Stimulated activated CD8-positive, alpha-beta memory T cell treated with anti-CD3 and anti-CD28 coated beads, Interleukin-2, amount 100 ng/mL, for 1 hour (primary cell): Measurements from ENCODE around the gene FAM131C.
"Not testable (repeated sequence)": the region's sequence is repeated elsewhere in the genome, so short reads cannot be mapped to it uniquely, and the experiment has no call there.

Experiments used
- DNase-seq, 2 donors: peaks; one replicate each; pipeline ENCODE4 v3.0.0-alpha.2; 2020; ENCODE audit warnings: low read depth in 2 of 2

FAM131C gene, protein sequence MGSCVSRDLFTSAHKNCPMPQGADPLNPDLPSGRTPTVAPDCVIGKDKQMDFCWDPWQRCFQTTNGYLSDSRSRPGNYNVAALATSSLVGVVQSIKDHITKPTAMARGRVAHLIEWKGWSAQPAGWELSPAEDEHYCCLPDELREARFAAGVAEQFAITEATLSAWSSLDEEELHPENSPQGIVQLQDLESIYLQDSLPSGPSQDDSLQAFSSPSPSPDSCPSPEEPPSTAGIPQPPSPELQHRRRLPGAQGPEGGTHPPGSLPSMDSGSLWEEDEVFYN

DNA sequence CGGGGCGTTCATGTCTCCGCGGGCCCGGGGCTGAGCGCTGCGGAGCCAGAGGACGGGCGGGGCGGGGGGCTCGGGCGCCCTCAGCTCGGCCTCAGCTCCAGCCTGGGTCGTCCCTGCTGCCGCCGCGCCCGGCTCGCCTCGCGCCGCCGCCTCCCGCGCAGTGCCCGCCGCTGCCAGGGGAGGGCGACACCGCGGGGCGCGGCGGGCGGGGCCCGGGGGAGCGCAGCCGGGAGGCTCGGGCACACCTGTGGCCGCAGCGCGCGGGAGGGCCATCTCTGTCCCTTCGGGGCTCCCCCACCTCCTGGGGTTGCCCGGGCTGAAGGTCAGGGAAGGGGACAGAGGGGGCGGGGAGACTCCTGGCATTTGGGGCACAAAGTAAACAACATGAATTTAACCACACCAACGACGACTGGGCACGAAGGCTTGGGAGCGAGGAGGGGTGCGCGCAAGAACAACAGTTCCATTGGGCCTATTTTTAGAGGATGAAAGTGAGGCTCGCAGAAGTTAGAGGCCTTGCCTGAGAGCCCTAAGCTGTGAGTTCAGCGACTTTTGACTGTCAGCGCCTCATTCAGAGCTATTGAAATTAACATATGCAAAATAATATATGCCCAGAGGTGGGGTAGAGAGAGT, at the start of gene FAM131C:
TSS of gene FAM131C (minus strand) at position 162 of the 630 bp plus-strand sequence. CDS start 209 bp downstream, outside the sequence.
- no peak for DNase-seq

DNA sequence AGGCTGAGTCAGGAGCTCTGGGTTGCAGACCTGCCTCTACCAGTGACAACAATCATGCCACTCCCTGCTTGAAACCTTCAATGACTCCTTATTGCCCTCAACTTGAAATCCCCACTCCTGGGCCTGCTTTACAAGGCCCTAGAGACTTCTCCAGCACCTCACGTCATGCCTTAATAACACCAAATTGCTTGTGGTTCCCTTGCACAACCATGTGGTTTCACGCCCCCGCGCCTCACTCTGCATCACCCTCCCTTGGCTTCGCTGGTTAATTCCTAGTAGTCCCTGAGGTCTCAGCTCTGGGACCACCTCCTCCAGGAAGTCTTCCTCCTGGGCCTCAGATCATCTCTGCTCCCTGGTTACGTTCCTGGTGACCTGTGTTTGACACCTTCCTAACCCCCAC, 49.5 kb upstream of the FAM131C start:
- peak; percentile 12 to 35 for DNase-seq

DNA sequence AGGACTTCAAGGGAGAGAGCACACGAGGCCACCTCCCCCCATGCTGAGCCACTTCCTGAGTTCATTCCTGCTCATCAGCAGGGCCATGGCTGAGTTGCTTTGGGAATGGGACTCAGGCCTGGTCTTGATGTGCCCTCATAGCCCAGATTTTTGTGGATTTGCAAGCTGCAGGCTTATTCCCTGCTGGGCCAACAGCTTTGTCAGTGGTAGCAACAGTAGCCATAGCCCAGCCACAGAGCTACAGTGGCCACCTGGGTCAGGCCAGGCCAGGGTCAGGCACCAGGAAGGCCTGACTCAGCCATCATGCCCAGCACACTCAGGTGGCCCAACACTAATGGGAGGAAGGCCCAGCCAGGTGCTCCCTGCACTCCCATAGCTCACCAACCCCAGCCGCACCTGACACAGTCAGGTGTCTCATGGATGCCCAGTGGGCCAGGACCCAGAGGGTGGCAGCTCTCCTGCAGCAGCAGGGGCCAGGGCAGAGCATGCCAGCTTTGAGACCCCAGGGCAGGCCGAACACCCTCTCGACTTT, 49.0 kb upstream of the FAM131C start:
- DNase-seq: no peak

DNA sequence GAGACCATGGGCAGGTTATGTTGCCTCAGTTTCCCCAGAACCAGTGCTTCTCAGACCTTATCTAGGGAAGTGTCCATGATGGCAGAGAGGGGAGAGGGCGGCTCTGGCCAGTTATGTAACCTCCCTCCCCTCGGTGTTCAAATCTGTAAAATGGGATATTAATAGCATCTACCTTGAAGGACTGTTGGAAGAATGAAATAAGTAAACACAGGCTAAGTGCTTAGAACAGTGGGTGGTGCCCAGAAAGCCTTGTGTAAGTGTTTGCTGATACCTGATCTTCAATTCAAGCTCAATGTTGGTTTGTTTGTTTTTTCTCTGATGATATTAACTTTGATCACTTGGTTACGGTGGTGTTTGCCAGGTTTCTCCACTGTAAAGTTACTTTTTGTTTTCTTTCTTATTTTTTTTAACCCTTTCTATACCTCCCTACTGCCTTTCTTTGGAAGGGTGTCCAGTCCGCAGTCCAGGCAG, 47.5 kb upstream of the FAM131C start:
- no peak for DNase-seq

DNA sequence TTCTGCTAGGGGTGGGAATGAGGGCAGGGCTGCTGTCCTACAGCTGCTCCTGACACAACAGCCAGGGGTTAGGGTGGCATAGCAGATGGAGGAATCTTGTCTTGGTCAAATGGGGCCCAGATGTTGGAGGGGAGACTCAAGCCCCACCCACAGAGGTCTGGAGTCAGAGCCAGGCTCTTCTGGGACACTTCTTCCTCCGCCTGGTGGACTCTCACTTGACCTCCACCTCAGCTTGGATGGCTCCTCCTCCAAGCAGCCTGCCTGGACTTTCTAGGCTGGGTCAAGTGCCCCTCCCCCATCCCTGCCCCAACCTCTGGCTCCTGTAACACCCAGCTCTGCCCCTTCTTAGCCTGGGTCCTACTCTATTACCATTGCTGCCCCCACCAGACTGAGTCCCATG, 47.0 kb upstream of the FAM131C start:
- DNase-seq: no peak

DNA sequence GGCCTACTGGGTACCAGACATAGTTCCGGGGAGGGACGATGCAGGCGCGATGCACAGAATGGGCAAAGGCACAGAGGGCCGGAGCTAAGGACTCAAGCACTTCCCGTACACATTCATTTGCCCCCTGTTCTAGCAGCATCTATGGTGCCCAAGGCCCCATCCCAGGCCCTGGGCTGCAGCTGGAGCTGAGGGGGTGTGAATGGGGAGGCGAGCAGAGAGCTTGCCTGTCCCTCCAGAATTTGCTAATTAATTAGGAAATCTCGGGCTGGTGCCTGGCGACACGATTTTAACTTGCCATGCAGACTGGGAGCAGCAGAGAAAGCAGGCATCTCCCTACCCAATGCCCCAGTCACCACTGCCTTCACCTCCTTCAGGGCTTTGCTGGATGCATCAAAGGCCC, 46.5 kb upstream of the FAM131C start:
- no peak for DNase-seq

DNA sequence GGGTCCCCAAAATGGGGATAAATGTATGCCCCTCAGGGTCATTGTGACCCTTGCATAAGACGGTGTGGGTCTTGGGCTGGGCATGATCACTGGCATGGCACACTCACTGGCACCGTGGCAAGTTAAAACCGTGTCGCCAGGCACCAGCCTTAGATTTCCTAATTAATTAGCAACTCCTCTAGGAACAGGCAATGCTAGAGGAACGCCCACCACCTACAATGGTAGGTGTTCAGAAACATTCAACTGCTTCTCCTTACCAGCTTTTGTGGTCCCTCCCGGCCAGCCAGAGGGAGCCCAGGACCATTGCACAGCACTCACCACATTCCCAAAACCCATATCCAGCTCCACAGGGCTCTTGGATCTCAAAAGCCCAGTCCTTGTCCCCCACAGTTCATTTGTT, 46.1 kb upstream of the FAM131C start:
- DNase-seq: no peak

DNA sequence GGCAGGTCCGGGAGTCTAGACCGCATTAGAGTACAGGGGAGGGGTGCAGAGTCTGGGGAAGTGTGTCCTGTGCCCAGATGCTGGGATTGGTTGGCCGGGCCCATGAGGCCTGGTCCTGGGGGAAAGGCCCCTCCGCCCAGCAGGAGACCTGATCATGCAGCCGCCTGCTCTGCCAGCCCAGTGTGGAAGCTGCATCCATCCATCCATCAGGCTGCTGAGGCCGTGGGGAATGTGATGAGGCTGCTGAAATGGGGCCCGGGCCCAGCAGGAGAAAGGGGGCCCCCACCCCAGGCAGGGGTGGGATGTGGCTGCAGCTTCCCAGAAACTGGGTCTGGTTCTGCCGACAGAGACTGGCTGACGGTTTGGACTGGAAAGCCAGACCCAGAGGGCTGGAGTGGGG, 45.3 kb upstream of the FAM131C start:
- no peak for DNase-seq

DNA sequence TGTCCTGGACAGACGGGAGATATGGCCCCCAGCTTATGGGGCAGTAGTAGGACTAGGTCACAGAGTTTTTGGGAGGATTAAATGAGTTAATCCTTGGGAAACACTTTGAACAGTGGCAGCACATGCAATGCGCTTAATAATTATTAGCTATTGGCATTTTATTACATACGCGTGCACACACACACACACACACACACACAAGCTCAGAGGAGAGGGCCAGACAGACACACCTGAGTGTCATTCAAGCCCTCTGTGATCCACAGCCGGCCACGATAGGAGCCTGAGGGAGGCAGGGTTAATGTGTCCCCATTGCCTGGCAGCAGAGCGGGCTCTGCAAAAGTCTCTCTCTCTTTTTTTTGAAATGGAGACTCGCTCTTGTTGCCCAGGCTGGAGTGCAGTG, 44.5 kb upstream of the FAM131C start:
- DNase-seq: no peak

DNA sequence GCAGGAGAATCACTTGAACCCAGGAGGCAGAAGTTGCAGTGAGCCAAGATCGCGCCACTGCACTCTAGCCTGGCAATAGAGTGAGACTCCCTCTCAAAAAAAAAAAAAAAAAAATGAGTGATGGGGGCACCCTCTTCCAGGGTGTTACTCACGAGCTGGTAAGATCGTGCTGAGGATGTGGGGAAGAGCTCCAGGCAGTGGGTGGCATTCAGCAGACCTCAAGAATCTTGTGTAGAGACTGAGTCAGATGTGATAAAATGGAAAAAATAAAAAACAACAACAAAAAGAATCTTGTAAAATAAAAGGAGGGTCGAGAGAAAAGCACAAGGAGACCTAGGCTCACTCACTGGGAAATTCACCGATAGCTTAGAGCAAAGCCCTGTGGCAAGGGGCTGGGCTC, 43.9 kb upstream of the FAM131C start:
- DNase-seq: no peak

DNA sequence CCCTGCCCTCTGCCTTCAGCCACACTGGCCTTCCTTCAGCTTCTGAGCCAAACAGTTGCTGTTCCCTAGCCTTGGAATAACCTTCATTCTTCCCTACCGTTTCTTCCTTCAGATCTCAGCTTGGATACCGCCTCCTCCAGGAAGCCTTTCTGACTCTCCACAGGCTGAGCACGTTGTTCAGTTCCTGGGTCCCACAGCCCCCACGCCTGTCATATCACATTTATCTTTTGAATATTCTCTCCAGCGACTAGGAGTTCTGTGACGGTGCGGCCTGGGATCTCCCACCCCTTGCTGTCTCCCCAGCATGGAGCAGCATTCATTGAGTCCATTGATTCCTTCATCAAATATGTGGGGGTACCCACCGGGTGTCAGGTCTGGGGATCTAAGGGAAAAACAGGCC, 43.2 kb upstream of the FAM131C start:
- no peak for DNase-seq

DNA sequence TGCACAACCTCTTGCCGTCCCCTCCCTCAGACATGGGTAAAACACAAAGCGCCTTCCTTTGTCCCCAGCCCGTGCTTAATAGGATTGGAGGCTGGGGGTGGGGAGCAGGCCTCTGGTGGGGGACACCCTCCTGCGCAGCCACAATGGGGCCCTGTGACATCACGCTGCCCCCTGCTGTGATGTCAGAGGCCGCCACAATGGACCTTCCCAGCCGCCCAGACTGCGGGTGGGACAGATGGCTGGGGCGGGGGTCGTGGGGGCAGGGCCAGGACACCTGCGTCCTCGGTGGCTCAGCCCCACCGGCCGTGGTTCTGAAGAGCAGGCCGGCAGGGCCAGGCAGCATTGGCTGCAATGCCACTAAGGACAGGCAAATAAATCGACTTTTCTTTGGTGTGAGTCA, 42.6 kb upstream of the FAM131C start:
- no peak for DNase-seq

DNA sequence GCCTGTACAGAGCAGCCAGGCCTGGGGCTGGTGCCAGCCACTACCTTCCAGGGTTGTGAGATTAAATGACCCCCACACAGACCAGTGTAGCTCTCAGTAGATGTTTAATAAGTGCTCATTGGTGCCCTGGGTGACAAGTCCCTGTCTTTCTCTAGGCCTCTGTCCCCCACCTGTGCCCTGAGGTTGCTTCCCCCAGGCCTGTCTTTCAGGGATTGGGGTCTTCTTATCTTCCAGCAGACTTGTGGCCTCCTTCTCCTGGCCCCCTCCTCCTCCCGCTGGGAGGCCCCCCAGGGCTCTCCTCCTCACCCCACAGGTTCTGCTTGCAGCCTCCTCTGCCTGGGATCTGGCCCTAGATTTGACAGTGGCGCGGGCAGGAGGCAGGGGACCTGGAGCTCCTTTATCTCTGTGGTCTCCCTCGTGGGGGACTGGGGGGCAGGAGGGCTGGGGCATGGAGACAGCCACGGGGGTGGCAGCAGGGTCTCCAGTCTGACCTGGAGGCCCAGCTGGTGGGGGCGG, 42.1 kb upstream of the FAM131C start:
- DNase-seq: no peak

DNA sequence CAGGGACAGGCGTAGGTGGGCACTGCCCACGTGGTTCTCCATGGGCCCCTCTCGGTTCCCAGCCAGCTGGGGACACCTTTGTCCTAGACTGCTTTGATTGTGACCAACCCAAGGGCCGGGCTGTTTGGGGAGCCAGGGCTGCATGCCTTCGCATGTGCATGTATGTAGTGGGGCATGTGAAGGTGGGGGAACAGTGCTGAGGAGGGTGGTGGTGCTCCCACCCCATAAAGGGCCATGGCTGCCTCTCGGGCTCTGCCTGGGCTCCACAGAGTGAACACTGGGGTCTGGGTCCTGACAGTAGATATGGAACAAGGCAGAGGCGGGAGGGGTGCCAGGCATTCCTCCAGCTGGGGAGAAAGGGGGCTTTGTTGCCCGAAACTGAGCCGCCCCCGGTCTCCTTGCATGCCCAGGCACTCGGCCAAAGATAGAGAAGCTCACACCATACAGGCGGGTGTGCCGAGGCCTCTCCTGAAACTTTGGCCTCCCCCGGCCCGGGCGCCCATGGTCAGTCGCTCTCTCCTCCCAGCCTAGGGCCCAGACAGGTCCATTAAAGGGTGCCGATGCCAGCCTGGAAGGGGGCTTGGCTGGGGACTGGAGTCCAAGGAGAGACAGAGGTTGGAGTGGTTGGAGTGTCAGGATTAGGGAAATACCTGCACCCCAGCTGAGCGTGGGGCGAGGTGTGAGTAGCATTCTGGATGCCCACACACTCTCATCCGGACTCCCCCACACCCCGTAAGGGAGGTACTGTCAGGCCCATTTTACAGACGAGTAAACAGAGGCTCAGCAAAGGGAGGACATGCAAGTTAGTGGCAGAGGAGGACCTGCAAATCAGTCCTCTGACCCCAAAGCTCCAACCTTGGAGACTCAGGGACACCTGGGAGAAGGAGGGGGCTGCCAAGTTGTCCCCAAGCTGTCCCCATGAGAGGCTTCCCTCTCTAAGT, 41.3 kb upstream of the FAM131C start:
- no peak for DNase-seq

DNA sequence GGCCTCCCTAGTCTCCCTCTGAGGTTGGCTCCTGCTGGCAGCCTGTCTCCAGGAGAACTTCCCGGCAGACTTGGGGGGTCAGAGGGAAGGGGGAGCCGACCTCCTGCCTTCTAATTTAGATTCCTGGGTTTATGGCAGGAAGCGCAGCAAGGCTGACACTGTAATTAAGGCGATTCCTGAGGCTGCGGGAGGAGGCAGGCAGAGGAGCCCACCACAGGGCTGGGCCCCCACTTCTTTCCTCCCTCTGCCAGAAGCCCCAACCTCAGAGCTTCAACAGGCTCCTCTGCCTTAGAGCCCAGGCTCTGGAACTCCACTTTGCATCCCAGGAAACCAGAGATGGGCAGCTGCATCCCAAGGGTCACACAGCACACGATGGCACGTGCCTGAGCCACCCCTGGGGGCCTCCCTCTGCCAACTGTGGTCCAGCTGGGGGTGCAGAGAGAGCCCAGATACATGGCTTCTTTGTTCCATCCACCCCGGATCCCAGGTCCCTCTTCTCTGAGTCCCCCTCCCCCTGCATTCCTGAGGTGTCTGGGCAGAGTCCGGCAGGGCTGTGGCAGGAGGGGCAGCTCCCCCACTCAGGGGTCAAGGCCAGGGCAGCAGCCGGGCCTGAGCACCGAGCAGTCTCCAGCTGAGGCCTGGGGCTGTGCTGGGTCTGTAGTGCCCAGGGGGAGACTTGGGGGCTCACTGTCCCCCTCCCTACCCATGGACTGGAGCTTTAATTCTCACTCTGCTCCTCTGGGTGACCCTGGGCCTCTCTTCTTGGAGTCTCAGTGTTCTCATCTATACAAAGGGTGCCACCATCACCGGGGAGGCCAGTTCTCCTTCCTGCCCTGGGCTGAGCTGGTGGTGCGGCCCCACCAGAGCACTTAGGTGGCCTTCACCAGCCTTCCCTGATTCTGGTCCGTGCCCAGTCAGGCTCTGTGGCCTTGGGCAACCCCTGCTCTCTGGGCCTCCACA, 39.4 kb upstream of the FAM131C start:
- no peak for DNase-seq

DNA sequence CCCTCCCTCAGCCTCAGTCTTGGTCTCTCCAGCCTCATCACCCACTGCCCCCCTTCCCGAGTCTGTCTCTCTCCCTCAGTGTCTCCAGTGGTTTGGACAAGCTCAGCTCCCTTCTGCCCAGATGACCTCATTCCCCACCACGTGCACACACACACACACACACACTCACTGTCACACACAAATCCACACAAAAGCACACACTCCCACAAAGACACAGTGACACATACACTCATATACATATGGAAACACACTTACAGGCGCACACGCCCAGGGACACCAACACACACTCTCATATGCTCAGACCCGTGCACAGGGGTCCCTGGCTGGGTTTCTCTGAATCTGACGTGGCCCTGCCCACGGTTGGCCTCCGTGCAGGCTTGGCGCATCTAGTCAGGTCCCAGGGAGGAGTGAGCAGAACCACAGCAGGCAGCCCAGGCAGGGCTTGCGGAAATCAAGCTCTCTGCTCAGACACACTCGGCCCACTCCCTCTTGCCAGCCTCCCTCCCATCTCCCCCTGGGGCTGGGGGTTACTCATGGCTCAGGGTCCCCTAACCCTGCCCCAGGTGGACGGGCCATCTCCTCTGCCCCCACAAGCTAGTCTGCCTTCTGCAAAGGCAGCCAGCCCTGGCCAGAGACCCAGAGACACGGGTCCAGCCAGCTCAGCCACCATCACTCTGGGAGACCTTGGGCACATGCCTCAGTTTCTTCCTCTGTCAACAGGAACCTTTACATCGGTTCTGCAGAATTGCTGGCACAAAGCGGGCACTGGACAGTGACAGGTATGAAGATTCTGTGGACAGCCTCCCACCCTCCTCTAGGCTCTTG, 38.5 kb upstream of the FAM131C start:
- no peak for DNase-seq

DNA sequence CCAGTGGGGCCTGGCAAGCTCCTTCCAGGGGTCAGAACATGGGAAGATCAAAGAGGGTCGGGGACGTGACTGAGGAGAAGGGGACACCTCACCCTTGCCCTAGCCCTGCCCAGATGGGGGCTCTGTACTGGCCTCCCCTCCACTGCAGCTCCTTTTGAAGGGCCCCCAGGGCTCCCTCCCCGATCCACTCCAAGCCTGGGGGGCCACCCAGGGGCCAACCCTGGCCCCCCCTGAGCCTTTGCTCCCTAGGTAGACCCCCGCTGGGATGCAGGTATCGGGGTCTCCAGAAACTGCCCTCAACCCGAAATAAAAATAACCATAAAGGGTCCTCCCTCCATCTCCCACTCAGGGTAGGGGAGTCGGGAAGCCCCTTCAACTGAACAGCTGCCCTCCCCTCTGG, 37.4 kb upstream of the FAM131C start:
- no peak for DNase-seq

DNA sequence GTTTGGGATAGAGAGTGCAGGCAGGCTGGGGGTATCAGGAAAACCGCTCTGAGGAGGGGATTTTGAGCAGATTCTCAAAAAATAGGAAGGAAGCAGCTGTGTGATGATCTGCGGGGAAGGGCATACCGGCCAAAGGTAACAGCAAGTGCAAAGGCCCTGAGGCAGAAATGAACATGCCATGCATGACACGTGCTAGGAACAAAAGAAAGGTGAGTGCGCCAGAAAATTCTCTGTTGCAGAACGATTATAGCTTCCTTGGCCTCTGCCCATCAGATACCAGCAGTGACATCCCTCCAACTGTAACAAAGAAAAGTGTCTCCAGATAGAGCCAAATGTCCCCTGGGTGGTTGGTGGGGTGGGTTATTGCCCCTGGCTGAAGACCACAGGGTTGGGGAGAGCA, 37.0 kb upstream of the FAM131C start:
- no peak for DNase-seq

DNA sequence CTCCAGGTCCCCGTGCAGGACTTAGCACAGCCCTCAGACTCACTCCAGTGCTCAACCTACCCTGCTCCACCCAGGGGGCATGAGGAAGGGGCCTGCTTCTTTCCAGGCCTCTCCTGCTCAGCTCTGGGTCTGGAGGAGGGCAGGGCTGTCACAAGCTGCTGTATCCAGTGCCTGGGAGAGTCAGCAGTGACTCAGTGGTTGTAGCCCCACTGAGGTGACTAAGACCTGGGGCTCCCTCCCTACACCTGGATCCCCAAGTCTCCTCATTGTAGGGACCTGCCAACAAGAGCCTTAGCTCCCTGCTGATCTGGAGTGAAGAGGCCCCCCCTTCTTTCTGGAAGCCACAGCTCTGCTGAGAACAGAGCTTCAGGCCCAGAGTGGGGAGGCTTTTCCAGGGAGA, 36.1 kb upstream of the FAM131C start:
- DNase-seq: no peak

DNA sequence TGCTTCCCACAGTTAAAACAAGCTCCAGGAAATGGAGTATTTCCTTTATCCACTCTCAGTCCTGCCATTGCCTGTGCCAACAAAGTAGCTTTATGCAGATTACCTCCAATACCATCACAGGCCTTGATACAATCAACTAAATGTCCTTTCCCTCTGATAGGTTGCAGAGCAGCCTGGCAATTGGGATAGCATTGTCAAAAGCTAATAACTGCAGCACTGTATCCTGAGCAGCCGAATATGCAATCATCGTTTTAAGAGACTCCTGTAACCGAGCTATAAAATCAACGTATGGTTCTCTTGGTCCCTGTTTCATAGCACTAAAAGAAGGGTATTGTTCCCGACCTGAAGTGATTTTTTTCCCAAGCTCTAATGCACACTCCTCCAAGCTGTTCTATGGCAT, 33.6 kb upstream of the FAM131C start:
- DNase-seq: not testable (repeated sequence)
